HepG2 (cell line): ENCODE results near the gene ETFB. TPM values are rescaled to one million over a fixed set of nuclear protein-coding genes. Genes with fewer than 3 reads are reported as not detected.

Experiments used
- CAMTA2 ChIP-seq: sonication (generic); formaldehyde crosslinking; IDR thresholded peaks from 2 replicates; pipeline ENCODE4 v1.4.0; 2020; ENCODE audit warnings: mild to moderate bottlenecking, missing genetic modification reagents, borderline replicate concordance
- CEBPG ChIP-seq: IDR thresholded peaks from 2 replicates; pipeline ENCODE4 v1.6.1; 2016
- FOSL2 ChIP-seq: sonication (generic); formaldehyde crosslinking; IDR thresholded peaks from 2 replicates; pipeline ENCODE4 v1.4.0; 2020; ENCODE audit warnings: missing genetic modification reagents
- GTF2F1 ChIP-seq: fragments of 150-350 bp; IDR thresholded peaks from 2 replicates; pipeline ENCODE4 v1.6.1; 2014; ENCODE audit warnings: low read length
- MXI1 ChIP-seq: IDR thresholded peaks from 3 replicates; pipeline ENCODE4 v1.6.1; 2012; ENCODE audit warnings: low read depth, low read length, inconsistent platforms, borderline replicate concordance
- NR2C2 ChIP-seq: sonication (generic); formaldehyde crosslinking; IDR thresholded peaks from 2 replicates; pipeline ENCODE4 v1.4.0; 2020; ENCODE audit warnings: missing genetic modification reagents, mild to moderate bottlenecking, moderate library complexity, borderline replicate concordance
- SCMH1 ChIP-seq: sonication (generic); formaldehyde crosslinking; IDR thresholded peaks from 2 replicates; pipeline ENCODE4 v1.9.0; 2021; ENCODE audit warnings: missing genetic modification reagents, mild to moderate bottlenecking, borderline replicate concordance
- STAG1 ChIP-seq: sonication (generic); formaldehyde crosslinking; IDR thresholded peaks from 2 replicates; pipeline ENCODE4 v1.4.0; 2020; ENCODE audit warnings: missing genetic modification reagents
- TAF15 ChIP-seq: fragments of 200-400 bp; formaldehyde crosslinking; IDR thresholded peaks from one replicate; pipeline ENCODE4 v1.6.1; 2018; ENCODE audit warnings: mild to moderate bottlenecking, low read depth, low read length; ENCODE audit not compliant: poor library complexity, severe bottlenecking
- ZBTB21 ChIP-seq: sonication (generic); formaldehyde crosslinking; IDR thresholded peaks from 2 replicates; pipeline ENCODE4 v1.4.0; 2020; ENCODE audit warnings: missing genetic modification reagents
- ZNF138 ChIP-seq: sonication (generic); formaldehyde crosslinking; IDR thresholded peaks from 2 replicates; pipeline ENCODE4 v1.5.0; 2020; ENCODE audit warnings: mild to moderate bottlenecking, low read depth, missing genetic modification reagents
- ZNF235 ChIP-seq: sonication (generic); formaldehyde crosslinking; IDR thresholded peaks from 2 replicates; pipeline ENCODE4 v1.8.1; 2023; ENCODE audit warnings: mild to moderate bottlenecking, missing genetic modification reagents, borderline replicate concordance
- ZNF572 ChIP-seq: sonication (generic); formaldehyde crosslinking; IDR thresholded peaks from 2 replicates; pipeline ENCODE4 v1.5.1; 2020; ENCODE audit warnings: mild to moderate bottlenecking, missing genetic modification reagents
- ZNF883 ChIP-seq: sonication (generic); formaldehyde crosslinking; IDR thresholded peaks from 2 replicates; pipeline ENCODE4 v1.5.1; 2020; ENCODE audit warnings: mild to moderate bottlenecking, missing genetic modification reagents; ENCODE audit errors: not compliant biosample characterization
- polyA plus RNA-seq, 8 experiments: library from polyadenylated mRNA; depleted of rRNA in 3 of 8; stranded (reverse) in 7 of 8; unstranded in 1 of 8; fragments of >200 nt; fragmentation: Illumina TruSeq in 4 of 8; extraction: Trizol in 4 of 8; gene quantifications; 2 replicates each; pipeline versions ENCODE4 v1.2.1 to v1.2.3, GENCODE V29; 2011 to 2016; ENCODE audit warnings: low read depth in 4 of 8, missing spikeins in 1 of 8, mixed read lengths in 1 of 8; ENCODE audit not compliant: insufficient read depth in 1 of 8
- total RNA-seq, 5 experiments: library from RNA; depleted of rRNA; stranded (reverse); fragments of >200 nt; fragmentation: Illumina TruSeq; extraction: Trizol; gene quantifications; 2 replicates each; pipeline ENCODE4 v1.2.3, GENCODE V29; 2016; ENCODE audit warnings: low read depth in 1 of 5
- TF ChIP-seq, protein P1 (sequence below): sonication (generic); formaldehyde crosslinking; IDR thresholded peaks from 2 replicates; pipeline ENCODE4 v1.8.0; 2022; ENCODE audit warnings: missing genetic modification reagents, low read depth, mild to moderate bottlenecking, borderline replicate concordance
- TF ChIP-seq, protein P2 (sequence below): IDR thresholded peaks from 2 replicates; pipeline ENCODE4 v1.6.1; 2012; ENCODE audit warnings: inconsistent platforms
- TF ChIP-seq, protein P3 (sequence below): sonication (generic); formaldehyde crosslinking; IDR thresholded peaks from 2 replicates; pipeline ENCODE4 v1.8.0; 2023; ENCODE audit warnings: mild to moderate bottlenecking, missing genetic modification reagents
- TF ChIP-seq, protein P4 (sequence below): fragments of 450-650 bp; IDR thresholded peaks from 2 replicates; pipeline ENCODE4 v1.6.1; 2016
- TF ChIP-seq, protein P5 (sequence below): sonication (generic); formaldehyde crosslinking; IDR thresholded peaks from 2 replicates; pipeline ENCODE4 v1.4.0; 2020; ENCODE audit warnings: missing genetic modification reagents
- TF ChIP-seq, protein P6 (sequence below): sonication (generic); formaldehyde crosslinking; IDR thresholded peaks from 2 replicates; pipeline ENCODE4 v1.4.0; 2020; ENCODE audit warnings: mild to moderate bottlenecking, missing genetic modification reagents
- TF ChIP-seq, protein P7 (sequence below): sonication (generic); formaldehyde crosslinking; IDR thresholded peaks from 2 replicates; pipeline ENCODE4 v1.4.0; 2020; ENCODE audit warnings: missing genetic modification reagents, low read depth, mild to moderate bottlenecking, borderline replicate concordance

Gene ETFB
- total and polyA plus RNA-seq, 2 of the 13 experiments (the other 11 are each of a cell fraction or from before 2014, with no cell fraction given), result 678 to 1,314 TPM

DNA sequence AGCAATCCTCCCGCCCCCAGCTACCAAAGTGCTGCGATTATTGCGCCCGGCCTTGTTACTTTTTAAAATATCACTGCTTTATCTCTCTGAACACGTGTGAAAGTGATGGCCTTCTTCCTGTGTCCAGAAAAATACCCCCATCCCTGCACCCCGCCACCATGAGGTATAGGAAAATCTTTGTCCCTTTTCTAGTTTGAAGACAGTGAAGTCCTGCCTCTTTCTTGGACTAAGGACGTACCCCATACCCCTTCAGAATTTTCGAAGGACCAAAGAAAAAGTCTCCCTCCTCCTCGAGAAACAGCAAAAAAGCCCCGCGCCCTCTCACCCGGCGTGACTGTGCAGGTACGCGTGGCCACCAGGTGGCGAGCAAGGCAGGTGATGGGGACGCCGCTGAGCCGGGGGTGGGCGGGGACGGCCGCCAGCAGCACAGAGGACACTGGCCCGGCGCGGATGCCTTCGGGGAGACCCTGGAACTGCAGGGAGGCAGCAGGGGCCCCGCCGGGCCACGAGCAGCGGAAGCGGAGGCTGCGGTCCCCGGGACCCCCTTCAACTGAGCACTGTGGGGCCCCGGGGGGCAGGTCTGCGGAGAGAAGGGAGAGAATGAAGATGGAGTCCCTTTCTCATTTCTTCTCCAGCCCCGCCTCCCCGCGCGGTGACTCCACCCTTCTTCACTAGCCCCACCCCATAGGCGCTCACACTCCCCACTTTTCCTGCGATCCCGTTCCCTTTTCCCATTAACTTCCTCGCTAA is 27.4 kb downstream of the ETFB start (continued):
- TF ChIP-seq, protein P1, sequence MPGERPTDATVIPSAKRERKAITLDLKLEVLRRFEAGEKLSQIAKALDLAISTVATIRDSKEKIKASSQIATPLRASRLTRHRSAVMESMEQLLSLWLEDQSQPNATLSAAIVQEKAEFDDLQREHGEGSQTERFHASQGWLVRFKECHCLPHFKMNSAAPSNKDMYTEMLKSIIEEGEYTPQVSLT, result no peak
- TF ChIP-seq ZNF235 (CRISPR knock-in tag) (no peak), MXI1 (0 out of 3 replicates have a peak, but pooled peaks have one; percentile 6), CEBPG (CRISPR knock-in tag) (no peak), GTF2F1 (no peak), SCMH1 (CRISPR knock-in tag) (no peak), FOSL2 (CRISPR knock-in tag) (peak; percentile 45; the same call in 1 of the 2 replicates), NR2C2 (CRISPR knock-in tag) (0 out of 2 replicates have a peak, but pooled peaks have one; percentile 23), ZNF138 (CRISPR knock-in tag) (no peak), ZNF883 (CRISPR knock-in tag) (peak; percentile 23), ZNF572 (no peak; the same call in 1 of the 2 replicates), STAG1 (CRISPR knock-in tag) (peak; percentile 93), ZBTB21 (CRISPR knock-in tag) (no peak), TAF15 (no peak), CAMTA2 (CRISPR knock-in tag) (no peak)
- TF ChIP-seq, protein P2, sequence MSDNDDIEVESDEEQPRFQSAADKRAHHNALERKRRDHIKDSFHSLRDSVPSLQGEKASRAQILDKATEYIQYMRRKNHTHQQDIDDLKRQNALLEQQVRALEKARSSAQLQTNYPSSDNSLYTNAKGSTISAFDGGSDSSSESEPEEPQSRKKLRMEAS, result peak; percentile 61; the same call in 1 of the 2 replicates
- TF ChIP-seq, protein P3, sequence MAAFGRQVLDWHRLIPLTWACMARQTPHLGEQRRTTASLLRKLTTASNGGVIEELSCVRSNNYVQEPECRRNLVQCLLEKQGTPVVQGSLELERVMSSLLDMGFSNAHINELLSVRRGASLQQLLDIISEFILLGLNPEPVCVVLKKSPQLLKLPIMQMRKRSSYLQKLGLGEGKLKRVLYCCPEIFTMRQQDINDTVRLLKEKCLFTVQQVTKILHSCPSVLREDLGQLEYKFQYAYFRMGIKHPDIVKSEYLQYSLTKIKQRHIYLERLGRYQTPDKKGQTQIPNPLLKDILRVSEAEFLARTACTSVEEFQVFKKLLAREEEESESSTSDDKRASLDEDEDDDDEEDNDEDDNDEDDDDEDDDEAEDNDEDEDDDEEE (CRISPR knock-in tag), result no peak
- TF ChIP-seq, protein P4, sequence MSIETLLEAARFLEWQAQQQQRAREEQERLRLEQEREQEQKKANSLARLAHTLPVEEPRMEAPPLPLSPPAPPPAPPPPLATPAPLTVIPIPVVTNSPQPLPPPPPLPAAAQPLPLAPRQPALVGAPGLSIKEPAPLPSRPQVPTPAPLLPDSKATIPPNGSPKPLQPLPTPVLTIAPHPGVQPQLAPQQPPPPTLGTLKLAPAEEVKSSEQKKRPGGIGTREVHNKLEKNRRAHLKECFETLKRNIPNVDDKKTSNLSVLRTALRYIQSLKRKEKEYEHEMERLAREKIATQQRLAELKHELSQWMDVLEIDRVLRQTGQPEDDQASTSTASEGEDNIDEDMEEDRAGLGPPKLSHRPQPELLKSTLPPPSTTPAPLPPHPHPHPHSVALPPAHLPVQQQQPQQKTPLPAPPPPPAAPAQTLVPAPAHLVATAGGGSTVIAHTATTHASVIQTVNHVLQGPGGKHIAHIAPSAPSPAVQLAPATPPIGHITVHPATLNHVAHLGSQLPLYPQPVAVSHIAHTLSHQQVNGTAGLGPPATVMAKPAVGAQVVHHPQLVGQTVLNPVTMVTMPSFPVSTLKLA, result no peak
- TF ChIP-seq, protein P5, sequence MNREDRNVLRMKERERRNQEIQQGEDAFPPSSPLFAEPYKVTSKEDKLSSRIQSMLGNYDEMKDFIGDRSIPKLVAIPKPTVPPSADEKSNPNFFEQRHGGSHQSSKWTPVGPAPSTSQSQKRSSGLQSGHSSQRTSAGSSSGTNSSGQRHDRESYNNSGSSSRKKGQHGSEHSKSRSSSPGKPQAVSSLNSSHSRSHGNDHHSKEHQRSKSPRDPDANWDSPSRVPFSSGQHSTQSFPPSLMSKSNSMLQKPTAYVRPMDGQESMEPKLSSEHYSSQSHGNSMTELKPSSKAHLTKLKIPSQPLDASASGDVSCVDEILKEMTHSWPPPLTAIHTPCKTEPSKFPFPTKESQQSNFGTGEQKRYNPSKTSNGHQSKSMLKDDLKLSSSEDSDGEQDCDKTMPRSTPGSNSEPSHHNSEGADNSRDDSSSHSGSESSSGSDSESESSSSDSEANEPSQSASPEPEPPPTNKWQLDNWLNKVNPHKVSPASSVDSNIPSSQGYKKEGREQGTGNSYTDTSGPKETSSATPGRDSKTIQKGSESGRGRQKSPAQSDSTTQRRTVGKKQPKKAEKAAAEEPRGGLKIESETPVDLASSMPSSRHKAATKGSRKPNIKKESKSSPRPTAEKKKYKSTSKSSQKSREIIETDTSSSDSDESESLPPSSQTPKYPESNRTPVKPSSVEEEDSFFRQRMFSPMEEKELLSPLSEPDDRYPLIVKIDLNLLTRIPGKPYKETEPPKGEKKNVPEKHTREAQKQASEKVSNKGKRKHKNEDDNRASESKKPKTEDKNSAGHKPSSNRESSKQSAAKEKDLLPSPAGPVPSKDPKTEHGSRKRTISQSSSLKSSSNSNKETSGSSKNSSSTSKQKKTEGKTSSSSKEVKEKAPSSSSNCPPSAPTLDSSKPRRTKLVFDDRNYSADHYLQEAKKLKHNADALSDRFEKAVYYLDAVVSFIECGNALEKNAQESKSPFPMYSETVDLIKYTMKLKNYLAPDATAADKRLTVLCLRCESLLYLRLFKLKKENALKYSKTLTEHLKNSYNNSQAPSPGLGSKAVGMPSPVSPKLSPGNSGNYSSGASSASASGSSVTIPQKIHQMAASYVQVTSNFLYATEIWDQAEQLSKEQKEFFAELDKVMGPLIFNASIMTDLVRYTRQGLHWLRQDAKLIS, result no peak
- TF ChIP-seq, protein P6, sequence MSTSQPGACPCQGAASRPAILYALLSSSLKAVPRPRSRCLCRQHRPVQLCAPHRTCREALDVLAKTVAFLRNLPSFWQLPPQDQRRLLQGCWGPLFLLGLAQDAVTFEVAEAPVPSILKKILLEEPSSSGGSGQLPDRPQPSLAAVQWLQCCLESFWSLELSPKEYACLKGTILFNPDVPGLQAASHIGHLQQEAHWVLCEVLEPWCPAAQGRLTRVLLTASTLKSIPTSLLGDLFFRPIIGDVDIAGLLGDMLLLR, result 0 out of 2 replicates have a peak, but pooled peaks have one; percentile 30
- TF ChIP-seq, protein P7, sequence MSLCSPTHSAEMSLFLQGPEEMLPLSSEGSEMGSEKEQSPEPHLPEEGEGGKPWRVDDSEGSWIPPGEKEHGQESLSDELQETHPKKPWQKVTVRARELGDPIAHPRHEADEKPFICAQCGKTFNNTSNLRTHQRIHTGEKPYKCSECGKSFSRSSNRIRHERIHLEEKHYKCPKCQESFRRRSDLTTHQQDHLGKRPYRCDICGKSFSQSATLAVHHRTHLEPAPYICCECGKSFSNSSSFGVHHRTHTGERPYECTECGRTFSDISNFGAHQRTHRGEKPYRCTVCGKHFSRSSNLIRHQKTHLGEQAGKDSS, result no peak; the same call in 1 of the 2 replicates
